Stimulated activated CD4-positive, alpha-beta T cell treated with anti-CD3 and anti-CD28 coated beads, TNF-alpha, amount 100 ng/mL, for 48 hours (primary cell): Measurements from ENCODE around the gene EFNA1.
"Not testable (repeated sequence)": the region's sequence is repeated elsewhere in the genome, so short reads cannot be mapped to it uniquely, and the experiment has no call there.

ENCODE experiments used
- DNase-seq, 3 donors: peaks; one replicate each; pipeline ENCODE4 v3.0.0-alpha.2; 2020; ENCODE audit warnings: low read depth in 3 of 3

EFNA1 gene

DNA sequence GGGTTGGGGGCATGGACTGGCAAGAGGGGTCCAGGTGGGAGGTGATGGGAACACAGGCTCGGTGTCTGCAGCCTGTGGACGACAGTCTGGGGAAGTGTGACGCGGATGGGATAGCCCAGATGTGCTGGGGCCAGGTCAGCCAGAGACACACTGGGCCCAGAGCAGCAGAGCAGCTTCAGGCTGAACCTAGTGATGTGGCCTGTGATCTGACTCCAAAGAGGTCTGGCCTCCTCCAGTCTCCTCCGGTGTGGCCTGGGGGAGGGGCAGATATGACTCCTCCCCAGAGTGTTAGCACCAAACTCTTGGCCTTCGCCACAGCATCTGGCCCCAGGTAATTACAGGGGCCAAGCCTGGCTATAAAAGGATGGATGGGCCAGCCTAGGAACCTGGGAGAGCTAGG lies 35.5 kb upstream of the EFNA1 start:
- DNase-seq: no peak

DNA sequence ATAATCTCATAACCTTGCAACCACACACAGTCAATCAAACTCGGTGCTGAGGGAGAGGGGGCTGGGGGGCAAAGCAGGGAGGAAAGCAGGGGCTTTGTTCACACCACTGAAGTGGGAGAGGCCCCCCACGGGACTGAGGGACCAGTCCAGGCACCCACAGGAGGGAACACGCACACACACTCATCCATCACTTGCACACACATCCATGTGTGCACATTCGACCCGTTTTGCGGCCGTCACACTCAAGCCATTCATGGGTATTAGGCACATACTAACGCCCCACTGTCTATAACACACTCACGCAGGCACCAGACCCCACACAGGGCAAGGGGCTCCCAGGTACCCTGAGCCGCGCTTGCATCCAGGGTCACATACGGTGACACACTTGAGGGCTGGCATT lies 35.0 kb upstream of the EFNA1 start:
- no peak for DNase-seq

DNA sequence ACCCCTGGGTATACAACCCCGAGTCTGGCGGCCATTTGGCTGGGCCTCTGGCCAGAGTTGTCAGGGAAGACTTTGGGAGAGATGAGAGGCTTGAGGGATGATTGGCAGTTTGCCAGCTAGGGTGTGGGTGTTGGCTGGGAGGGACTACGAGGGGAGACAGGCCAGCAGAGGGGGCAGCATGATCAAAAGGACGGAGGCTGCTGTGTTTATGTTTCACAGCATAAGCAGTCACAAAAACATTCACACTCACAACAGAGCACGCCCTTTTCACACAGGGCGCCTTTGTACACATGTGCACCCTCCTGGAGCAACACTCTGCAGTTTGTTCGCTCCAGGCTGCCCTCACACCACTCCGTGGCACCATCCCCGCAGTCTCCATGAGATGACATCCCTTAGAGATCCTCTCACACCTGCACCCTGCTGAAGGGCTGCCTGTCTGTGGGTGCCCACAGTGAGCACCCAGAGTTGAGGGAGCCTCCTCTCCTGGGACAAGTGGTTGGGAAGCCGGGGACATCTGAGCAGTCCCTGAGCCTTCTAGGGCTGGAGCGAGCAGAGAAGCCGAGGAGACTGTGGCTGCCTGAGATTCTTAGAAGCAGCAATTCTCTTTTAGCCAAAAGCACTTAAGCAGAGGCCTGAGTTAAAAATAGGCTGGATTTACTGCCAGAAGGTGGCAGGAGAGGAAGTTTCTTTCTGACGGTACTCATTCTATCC lies 33.6 kb upstream of the EFNA1 start:
- no peak for DNase-seq

DNA sequence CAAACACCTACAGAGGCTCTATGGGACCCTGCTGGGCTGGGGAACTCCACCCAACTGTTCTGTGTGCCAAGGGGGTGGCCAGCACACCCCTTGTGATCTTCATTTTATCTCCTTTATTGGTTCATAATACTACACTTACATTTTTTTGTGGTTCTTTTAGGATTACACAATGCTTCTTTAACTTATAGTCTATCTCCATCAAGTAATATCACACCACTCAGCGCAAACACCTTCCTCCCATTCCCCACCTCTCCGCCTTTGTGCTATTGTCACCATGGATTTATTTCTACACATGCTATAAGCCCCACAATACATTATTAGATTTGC lies 33.1 kb upstream of the EFNA1 start:
- no peak for DNase-seq

DNA sequence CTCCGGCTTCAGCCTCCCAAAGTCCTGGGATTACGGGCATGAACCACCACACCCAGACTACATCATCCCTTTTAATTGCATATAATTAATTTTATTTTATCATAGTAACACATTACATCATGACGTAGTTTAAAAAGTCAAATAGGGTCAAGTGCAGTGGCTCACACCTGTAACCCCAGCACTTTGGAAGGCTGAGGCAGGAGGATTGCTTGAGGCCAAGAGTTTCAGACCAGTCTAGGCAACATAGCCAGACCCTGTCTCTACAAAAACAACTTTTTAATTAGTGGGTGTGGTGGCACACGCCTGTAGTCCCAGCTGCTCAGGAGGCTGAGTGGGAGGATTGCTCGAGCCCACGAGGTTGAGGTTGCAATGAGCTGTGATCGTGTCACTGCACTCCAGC lies 28.3 kb upstream of the EFNA1 start:
- DNase-seq: no peak

DNA sequence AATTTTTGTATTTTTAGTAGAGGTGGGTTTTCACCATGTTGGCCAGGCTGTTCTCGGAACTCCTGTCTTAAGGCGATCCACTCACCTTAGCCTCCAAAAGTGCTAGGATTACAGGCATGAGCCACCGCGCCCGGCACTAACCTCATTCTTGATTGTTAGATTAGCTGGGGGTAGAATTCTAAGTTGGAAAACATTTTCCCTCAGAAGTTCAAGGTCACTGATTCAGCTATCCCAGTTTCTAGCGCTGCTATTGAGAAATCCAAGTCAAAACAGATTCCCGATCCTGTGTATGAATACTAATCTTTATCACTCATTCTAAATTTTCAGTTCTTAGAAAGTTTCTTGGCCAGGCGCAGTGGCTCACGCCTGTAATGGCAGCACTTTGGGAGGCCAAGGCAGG lies 24.4 kb upstream of the EFNA1 start:
- DNase-seq: no peak

DNA sequence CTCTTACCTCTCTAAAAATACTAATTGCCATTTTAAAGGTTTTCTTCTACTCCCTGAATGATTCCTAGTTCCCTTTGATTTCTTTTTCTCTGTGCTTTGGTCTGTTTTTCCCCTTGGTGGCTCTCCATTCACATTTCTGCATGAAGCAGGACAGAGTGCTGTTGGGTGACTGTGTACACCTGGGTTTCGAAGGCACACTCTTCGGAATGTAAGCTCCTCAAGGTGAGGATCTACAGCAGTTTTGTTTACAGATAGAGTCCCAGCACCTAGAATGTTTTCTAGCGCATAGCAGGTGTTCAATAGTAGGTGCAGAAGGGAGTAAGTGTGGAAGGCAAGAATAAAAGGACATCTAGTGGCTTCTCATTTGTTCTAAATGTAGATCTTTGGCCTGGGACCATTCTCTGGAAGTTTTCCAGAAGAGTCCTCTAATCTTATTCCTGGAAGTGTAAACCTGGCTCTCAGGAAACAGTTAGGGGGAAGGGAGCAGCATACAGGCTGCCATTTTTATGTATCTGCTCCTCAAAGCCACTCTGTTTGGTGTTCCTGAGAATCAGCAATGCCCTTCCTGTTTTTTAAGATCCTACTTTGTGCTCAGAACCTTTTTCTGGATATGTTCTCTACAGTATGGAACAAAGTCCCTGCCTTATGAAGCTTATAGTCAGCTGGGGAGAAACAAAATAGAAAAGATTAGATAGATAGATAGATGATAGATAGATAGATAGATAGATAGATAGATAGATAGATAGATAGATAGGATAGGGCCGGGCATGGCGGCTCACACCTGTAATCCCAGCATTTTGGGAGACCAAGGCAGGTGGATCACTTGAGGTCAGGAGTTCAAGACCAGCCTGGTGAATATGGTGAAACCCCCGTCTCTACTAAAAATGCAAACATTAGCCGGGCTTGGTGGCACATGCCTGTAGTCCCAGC lies 22.8 kb upstream of the EFNA1 start:
- no peak for DNase-seq

DNA sequence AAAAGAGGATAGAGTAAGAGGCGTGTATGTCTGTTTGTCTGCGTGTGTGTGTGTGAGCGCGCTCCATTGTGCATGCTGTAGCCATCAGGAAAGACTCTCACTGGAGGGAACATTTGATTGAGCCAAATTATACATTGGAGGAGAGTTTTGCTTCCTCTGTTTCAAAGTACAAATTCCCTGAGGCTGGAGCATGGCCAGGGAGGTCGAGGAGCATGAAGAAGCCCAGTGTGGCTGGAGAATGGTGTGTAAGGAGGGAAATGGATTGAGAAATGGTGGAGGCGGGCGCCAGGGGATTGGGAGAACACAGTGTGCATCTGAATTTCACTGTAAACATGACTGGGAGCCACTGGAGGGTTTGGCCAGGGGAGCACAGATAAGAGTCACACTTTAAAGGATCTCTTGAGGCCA lies 22.1 kb upstream of the EFNA1 start:
- DNase-seq: no peak

DNA sequence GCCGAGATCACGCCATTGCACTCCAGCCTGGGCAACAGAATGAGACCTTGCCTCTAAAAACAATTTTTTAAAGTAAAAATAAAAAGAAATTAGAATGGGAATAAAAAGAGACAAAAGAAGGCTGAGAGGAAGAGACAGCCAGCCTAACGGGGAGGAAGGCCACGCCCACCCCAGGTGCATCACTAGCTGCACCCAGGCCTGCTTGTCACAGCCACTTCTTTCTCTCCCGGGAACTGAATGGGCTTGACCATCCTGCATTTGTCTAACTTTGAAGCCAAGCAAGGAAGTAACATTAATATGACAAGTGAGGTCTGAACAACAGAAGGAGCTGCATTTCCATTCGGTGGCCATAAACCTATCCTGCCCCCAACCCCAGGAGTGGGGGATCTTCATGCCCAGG lies 20.8 kb upstream of the EFNA1 start:
- no peak for DNase-seq

DNA sequence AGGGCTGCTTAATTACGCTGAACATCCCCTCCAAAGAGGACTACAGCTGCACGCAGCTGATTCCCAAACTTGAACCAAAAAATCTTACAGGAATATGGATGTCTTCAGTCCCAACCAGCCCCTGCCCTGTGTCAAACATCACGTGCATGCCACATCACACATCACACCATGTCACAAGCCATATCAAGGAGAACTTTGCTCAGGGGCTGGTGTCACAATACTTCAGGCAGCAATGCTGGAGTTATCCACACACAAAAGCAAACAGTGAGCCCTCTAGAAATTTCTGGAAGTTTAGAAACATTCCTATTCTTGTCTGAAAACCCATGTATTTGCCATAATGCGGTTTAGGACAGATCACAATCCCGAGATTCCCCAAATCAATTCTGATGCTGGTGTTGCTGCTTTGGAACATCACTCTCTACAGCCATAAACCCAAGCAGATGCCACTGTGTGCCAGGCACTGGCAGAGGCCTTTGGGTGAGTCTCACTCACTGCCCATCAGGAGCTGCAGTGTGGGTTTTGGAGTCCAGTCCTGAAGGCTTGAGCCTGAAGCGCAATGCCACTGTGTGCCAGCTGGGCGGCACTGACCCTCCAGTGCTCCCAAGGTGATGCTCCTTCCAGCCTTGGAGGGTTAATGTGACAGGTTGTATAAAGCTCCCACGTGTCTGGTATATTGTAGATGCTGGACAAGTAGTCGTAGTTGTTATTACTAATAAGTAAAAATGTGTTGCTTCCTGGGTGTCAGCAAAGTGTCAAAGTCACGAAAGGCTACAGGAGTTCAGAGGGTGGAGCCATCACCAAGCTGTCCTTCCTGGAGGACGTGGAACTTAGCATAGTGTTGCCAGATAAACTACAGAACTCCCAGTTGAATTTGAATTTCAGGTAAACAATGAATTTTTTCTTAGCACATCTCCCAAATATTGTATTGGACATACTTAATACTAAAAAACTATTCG lies 20.1 kb upstream of the EFNA1 start:
- DNase-seq: no peak

DNA sequence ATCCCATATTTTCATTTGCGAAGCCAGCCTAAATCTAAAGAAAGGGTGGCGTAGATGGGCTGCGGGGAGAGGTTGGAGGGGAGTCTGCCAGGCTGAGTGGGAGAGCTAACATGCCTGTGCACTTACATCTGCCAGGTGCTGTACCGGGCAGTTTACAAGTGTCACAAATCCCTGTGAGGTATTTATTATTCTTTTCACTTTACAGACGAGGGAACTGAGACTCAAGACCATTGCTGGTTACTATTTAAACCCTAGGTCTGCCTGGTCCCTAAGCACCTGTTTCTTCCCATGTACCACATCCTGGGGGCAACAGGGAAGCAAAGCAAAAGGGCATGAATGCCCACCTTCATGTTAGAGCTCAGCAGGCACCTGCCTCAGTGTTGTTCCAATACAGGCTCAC lies 19.4 kb upstream of the EFNA1 start:
- no peak for DNase-seq

DNA sequence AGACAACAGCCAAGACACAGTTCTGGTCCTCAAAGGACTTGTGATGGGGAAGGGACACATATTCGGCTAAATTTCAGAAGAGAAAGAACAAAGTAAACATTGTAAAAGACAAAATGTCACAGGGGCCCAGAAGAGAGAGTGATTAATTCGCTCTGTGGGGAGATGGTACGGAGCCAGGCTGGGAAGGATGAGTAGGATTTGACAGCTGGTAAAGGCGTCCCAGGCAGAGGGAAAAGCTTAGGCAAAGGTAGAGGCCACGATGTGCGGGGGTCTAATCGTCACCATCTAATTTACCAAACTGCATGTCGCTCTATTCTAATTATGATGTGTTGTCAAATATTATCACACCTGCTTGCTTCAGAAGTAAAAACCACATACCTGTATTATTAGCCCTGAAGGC lies 17.3 kb upstream of the EFNA1 start:
- DNase-seq: no peak

DNA sequence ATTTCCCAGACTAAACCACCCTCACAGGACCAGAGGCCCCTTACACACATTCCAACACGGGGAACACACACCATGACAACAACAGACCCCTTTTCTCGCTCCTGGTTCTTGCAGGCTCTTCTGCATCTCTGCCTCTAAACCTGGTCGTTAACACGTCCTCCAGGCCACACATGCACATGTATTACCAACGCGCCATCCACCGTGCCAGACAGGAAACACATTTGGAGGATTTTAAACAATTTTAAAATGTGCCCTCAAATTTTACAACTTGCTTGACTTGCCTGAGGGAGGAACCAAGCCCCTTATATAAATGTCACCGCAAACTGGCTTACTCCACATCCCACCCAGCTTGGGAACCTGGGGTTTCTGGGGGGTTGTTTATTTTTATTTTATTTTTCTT lies 16.9 kb upstream of the EFNA1 start:
- DNase-seq: no peak

DNA sequence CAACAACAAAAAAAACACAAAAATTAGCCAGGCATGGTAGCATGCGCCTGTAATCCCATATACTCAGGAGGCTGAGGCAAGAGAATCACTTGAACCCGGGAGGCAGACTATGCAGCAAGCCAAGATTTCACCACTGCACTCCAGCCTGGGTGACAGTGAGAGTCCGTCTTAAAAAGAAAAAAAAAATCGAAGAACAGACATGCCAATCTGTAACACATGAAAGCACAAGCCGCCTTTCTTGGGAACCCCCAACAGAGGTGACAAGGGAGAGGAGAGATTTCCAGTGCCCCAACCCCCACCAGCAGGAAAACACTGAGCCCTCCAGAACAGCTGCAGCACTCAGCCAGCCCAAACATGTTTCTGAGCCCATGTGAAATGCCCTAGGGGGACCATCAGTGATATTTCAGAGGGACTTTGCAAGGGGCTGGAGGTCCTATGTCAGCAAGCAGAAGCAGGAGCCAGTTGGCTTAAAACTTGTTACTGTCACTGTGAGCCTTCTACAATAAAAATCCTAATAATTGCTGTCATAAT lies 14.2 kb upstream of the EFNA1 start:
- DNase-seq: no peak

DNA sequence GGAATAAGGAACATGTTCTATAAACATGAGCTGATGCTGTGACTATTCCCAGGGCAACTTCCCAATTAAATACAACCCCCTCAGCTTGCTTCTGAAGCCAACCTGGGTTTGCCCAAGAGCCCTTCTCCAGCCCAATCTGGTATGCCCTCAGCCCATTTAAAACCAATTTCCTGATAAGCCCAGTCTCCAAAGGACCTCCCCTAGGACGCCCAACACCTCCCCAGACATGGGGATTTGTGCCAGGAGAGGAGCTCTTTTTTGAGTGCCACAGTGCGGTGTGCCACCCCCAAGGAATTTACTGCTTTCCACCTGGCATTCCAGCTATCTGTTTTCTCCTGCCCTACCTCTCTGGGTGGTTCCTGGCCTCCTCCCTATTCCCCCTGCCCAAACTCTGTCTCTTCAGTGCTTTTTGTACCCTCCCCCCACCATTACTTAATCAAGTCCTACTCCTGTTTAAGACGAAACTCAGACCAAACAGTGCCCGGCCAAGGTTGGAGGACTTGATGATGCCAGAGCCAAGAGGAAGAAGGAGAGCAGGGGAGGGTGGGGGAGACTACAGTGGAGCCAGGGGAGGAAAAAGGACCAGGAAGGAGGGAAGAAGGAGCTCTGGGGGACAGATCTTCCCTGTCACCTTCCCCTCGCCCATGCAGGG lies 11.4 kb upstream of the EFNA1 start:
- no peak for DNase-seq

DNA sequence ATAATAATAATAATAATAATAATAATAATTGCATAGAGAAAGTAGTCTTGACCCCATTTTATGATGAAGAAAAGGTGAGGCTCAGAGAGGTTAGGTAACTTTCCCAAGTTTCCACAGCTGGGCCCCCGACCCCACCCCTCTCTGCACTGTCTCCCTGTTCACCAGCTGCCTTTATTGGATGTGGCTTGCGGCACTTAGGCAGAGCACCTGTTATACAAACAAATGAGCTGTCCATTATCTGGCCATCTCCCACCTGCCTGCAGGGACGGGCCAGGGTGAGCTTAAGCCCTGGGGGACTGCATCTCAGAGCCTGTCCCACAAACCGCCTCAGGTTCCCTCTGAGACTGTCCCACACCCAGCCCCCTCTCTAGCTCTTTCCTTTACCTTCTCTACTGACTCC lies 10.1 kb upstream of the EFNA1 start:
- no peak for DNase-seq

DNA sequence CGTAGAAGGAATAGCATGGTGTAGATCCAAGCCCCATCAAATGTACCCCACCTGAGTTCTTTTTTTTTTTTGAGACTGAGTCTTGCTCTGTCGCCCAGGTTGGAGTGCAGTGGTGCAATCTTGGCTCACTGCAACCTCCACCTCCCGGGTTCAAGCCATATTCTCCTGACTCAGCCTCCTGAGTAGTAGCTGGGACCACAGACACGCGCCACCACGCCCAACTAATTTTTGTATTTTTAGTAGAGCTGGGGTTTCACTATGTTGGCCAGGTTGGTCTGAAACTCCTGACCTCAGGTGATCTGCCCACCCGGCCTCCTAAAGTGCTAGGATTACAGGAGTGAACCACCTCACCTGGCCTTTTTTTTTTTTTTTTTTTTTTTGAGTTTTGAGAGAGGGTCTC lies 9.6 kb upstream of the EFNA1 start:
- not testable (repeated sequence) for DNase-seq

DNA sequence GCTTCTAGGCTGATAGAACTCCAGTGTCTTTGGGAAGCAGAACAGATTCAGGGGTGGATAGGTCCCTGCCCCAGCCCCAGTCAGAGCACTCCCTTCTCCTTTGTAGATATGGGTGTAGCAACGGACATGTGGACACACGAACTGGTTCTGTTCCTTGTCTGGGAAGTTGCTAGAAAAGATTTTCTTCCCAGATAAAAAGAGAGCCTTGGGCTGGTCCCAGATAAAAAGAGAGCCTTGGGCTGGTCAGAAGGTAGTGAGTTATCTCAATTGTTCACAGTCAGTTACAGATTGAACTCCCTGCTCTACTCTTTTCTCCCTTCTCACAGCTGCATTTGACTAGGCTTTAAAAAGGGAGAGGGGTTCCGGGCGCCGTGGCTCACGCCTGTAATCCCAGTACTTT lies 7.4 kb upstream of the EFNA1 start:
- no peak for DNase-seq

DNA sequence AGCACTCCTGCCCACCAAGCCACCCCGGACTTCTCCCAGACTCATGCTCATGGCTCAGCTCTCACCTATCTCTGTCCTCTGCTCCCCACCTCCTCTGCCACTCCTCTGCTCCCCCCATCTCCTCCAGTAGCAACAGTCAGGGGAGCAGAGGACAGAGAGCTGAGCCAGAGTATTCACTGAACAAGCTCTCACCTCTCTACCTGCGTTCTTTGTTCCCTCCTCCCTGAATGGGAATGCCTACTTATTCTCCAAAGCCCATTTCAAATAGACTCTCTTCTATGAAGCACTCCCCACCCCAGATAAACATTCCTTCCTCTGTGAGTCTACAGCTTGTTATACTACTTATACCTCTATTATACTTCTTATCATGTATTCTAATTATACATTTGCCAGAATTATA lies 6.4 kb upstream of the EFNA1 start:
- DNase-seq: no peak

DNA sequence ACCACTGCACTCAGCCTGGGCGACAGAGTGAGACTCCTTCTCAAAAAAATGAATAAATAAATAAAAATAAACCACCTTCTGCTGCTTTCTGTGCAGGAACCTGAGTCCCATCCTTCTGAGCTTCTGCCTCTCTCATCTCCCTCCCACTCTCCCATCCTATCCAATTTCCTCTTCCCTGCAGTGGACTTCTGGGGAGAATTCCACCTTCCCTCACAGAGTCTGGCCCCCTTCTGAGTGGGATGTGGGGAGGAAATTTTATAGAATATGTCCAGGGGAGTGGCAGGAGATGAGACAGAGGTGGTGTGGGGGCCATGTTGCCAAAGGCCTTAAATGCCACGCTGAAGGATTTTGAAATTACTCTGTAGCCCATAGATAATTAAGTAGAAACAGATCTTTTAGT lies 5.4 kb upstream of the EFNA1 start:
- no peak for DNase-seq

DNA sequence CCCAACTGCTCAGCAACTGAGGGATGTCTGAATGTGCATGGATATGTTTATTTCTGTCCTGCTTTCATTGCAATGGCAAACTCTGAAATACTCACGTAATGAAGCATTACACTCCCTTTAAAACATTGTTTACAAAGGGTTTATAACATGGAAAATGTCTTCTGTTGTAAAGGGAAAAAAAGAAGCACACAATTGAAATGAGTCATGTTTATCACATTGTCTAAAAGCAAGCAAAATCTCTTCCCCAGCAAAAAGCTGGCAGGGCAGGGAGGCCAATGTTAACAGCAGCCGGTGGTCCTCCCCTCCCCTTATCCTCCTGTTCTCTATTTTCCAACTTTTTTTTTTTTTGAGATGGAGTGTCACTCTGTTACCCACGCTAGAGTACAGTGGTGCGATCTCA lies 3.9 kb upstream of the EFNA1 start:
- no peak for DNase-seq
